ENCODE data around the gene RDM1. TPM values are rescaled to one million over a fixed set of nuclear protein-coding genes. Genes with fewer than 3 reads are reported as not detected.
A peak's percentile ranks its signal among the peaks of the same experiment; 100 is the strongest.

The RDM1 gene
- total and polyA plus RNA-seq, 12 donors: 0.48 to 1.1 TPM; not detected in 10

- intact Hi-C loops (cut with DNase I): loop anchor here (10.0 kb wide), 3 partner anchors 102 to 512 kb away; partner anchors contain the start of gene ZNHIT3 (in 1 of the 2)
Measured at GRCh38 chr17:35972535-35972934, 42.0 kb upstream of the RDM1 start.

GRCh38 chr17:35972066-35972465 lies 41.5 kb upstream of the RDM1 start:
- no peak overlapping the region for H3K4me3 ChIP-seq
- H3K27ac ChIP-seq: peak overlapping the region in 1 of 5 donors; percentile 41
- peaks cover 0 to 21% of the 10 kb centered on the region in 2 donors for H3K4me1 ChIP-seq (replicated peaks in 1 of 2)
- TF ChIP-seq POLR2A (IDR thresholded peaks at IDR 0.05) (no peak), CTCF (IDR thresholded peaks at IDR 0.05) (no peak)
- no peaks in the 10 kb centered on the region for H3K9me3 ChIP-seq (replicated peaks in 1 of 3)
- intact Hi-C loops (cut with DNase I): loop anchor here (10.0 kb wide), 3 partner anchors 103 to 513 kb away; partner anchors contain the start of gene ZNHIT3 (in 1 of the 2)
- DNase-seq: no peak
- no peaks in the 10 kb centered on the region for H3K36me3 ChIP-seq (replicated peaks in 1 of 2)
- H3K27me3 ChIP-seq: no peaks in the 10 kb centered on the region
- 60 to 74% (median 66%) methylated on average over 1 of the region's 1 CpG for WGBS, 4 donors

More at GRCh38 chr17:35972535-35972934, 42.0 kb upstream of the RDM1 start:
- no peak for DNase-seq
- Histone ChIP-seq H3K36me3 (replicated peaks in 1 of 2) (no peaks in the 10 kb centered on the region), H3K9me3 (replicated peaks in 1 of 3) (no peaks in the 10 kb centered on the region), H3K4me3 (no peak overlapping the region), H3K4me1 (replicated peaks in 1 of 2) (peaks cover 0 to 21% of the 10 kb centered on the region in 2 donors), H3K27me3 (no peaks in the 10 kb centered on the region), H3K27ac (peak overlapping the region in 1 of 5 donors; percentile 41)
- WGBS, 4 donors: 80 to 93% (median 83%) methylated on average over 6 of the region's 6 CpGs
- no peak for TF ChIP-seq CTCF (IDR thresholded peaks at IDR 0.05)
- no peak for TF ChIP-seq POLR2A (IDR thresholded peaks at IDR 0.05)

GRCh38 chr17:35969558-35970380 lies 39.2 kb upstream of the RDM1 start:
- 34 to 41% (median 38%) methylated on average over 8 of the region's 8 CpGs for WGBS, 4 donors

More at GRCh38 chr17:35969558-35970380, 39.2 kb upstream of the RDM1 start:
- H3K4me1 ChIP-seq (replicated peaks in 1 of 2): peaks cover 0 to 16% of the 10 kb centered on the region in 2 donors
- no peak overlapping the region for H3K4me3 ChIP-seq
- TF ChIP-seq POLR2A (IDR thresholded peaks at IDR 0.05) (no peak), CTCF (IDR thresholded peaks at IDR 0.05) (peak; percentile 83 to 90 (median 86))
- H3K36me3 ChIP-seq (replicated peaks in 1 of 2): no peaks in the 10 kb centered on the region
- DNase-seq: peak; percentile 71 to 94 (median 85)
- intact Hi-C loops (cut with DNase I): loop anchor here (10.0 kb wide), 3 partner anchors 105 to 515 kb away; partner anchors contain the start of gene ZNHIT3 (in 1 of the 2)
- H3K27ac ChIP-seq: no peak overlapping the region
- no peaks in the 10 kb centered on the region for H3K27me3 ChIP-seq
- no peaks in the 10 kb centered on the region for H3K9me3 ChIP-seq (replicated peaks in 1 of 3)
